H1 (cell line): Measurements from ENCODE around the gene SPATA13. TPM values are rescaled to one million over a fixed set of nuclear protein-coding genes. Genes with fewer than 3 reads are reported as not detected.

Experiments
- CHD1 ChIP-seq: IDR thresholded peaks from 2 replicates; pipeline ENCODE4 v1.6.1; 2012; ENCODE audit warnings: low read depth, low read length, improper control_type of control experiment
- GTF2F1 ChIP-seq: IDR thresholded peaks from 2 replicates; pipeline ENCODE4 v1.6.1; 2012; ENCODE audit warnings: low read depth, low read length, improper control_type of control experiment, borderline replicate concordance
- JUND ChIP-seq: IDR thresholded peaks from 2 replicates; pipeline ENCODE4 v1.6.1; 2011; ENCODE audit warnings: mild to moderate bottlenecking, improper control_type of control experiment, low read length
- KDM4A ChIP-seq: IDR thresholded peaks from one replicate; pipeline ENCODE4 v1.7.1; 2012; ENCODE audit warnings: low read depth, mild to moderate bottlenecking, moderate library complexity, low read length, inconsistent platforms; ENCODE audit not compliant: severe bottlenecking
- POU5F1 ChIP-seq: IDR thresholded peaks from 2 replicates; pipeline ENCODE4 v1.6.1; 2011; ENCODE audit warnings: low read depth, mild to moderate bottlenecking, low read length, moderate library complexity
- RXRA ChIP-seq: IDR thresholded peaks from 2 replicates; pipeline ENCODE4 v1.6.1; 2011; ENCODE audit warnings: low read depth, mild to moderate bottlenecking, low read length, moderate library complexity; ENCODE audit not compliant: insufficient read depth
- TCF12 ChIP-seq: IDR thresholded peaks from 2 replicates; pipeline ENCODE4 v1.6.1; 2011; ENCODE audit warnings: low read depth, mild to moderate bottlenecking, low read length
- TEAD4 ChIP-seq: IDR thresholded peaks from 2 replicates; pipeline ENCODE4 v1.6.1; 2012; ENCODE audit warnings: low read depth, low read length, inconsistent platforms, mixed read lengths
- YY1 ChIP-seq: IDR thresholded peaks from 2 replicates; pipeline ENCODE4 v1.6.1; 2011; ENCODE audit warnings: low read depth, mild to moderate bottlenecking, low read length
- ZNF274 ChIP-seq: IDR thresholded peaks from 2 replicates; pipeline ENCODE4 v1.7.0; 2012; ENCODE audit warnings: low read length, borderline replicate concordance; ENCODE audit errors: extremely low read depth
- polyA plus RNA-seq, 7 experiments: library from polyadenylated mRNA; depleted of rRNA in 3 of 7; stranded (reverse) in 5 of 7; unstranded in 2 of 7; fragments of >200 nt in 5 of 7; fragments of 200-250 nt in 2 of 7; gene quantifications; 1 replicate in 5 of 7; 2 replicates in 1 of 7; 4 replicates in 1 of 7; pipeline versions ENCODE4 v1.2.1 to v1.2.3, GENCODE V29; 2011 to 2013; ENCODE audit warnings: missing spikeins in 2 of 7, mixed read lengths in 2 of 7
- total RNA-seq: library from RNA; stranded (reverse); fragmentation: NEBNext Ultra II Directional; extraction: Animal tissue kit (Norgen Biotek cat#: 25700); gene quantifications from 2 replicates; pipeline ENCODE4 v1.2.1, GENCODE V29; 2021
- TF ChIP-seq, protein P1 (sequence below): fragments of 300-600 bp; sonication (generic); IDR thresholded peaks from 2 replicates; pipeline ENCODE4 v1.7.1; 2012; ENCODE audit warnings: low read length, moderate library complexity, mild to moderate bottlenecking, inconsistent platforms; ENCODE audit not compliant: insufficient replicate concordance

The SPATA13 gene
- total and polyA plus RNA-seq, 2 of the 8 experiments (the other 6 are each of a cell fraction or from before 2014, with no cell fraction given), result 12.6 to 30.9 TPM

DNA sequence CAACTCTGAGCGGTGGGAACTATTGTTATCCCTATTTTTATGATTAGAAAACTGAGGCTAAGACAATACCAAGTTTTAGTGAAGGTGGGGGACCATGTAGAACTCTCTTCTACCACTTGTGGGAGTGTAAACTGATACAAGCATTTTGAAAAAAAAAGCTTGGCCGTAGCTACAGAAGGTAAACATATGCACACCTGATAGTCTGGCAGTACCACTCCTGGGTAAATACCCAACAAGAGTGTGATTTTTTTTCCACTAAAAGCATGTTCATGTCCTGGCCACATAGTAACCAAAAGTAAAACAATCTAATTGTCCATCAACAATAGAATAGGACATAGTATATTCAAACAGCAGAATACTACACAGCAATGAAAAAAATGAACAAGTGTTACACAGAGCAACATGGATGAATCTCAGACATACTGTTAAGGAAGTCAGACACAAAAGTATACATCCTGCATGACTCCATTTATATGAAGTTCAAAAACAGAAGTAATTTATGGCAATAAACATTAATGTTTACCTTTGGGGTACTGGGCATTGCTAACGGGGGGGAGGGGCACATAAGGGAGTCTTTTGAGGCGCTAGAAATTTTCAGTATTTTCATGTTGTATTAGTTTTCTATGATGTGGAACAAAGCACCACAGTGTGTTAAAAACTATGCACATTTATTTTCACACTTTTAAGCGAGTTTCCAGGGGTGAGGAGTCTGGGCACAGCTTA is 6.4 kb upstream of the SPATA13 start (continued):
- TF ChIP-seq, protein P1, sequence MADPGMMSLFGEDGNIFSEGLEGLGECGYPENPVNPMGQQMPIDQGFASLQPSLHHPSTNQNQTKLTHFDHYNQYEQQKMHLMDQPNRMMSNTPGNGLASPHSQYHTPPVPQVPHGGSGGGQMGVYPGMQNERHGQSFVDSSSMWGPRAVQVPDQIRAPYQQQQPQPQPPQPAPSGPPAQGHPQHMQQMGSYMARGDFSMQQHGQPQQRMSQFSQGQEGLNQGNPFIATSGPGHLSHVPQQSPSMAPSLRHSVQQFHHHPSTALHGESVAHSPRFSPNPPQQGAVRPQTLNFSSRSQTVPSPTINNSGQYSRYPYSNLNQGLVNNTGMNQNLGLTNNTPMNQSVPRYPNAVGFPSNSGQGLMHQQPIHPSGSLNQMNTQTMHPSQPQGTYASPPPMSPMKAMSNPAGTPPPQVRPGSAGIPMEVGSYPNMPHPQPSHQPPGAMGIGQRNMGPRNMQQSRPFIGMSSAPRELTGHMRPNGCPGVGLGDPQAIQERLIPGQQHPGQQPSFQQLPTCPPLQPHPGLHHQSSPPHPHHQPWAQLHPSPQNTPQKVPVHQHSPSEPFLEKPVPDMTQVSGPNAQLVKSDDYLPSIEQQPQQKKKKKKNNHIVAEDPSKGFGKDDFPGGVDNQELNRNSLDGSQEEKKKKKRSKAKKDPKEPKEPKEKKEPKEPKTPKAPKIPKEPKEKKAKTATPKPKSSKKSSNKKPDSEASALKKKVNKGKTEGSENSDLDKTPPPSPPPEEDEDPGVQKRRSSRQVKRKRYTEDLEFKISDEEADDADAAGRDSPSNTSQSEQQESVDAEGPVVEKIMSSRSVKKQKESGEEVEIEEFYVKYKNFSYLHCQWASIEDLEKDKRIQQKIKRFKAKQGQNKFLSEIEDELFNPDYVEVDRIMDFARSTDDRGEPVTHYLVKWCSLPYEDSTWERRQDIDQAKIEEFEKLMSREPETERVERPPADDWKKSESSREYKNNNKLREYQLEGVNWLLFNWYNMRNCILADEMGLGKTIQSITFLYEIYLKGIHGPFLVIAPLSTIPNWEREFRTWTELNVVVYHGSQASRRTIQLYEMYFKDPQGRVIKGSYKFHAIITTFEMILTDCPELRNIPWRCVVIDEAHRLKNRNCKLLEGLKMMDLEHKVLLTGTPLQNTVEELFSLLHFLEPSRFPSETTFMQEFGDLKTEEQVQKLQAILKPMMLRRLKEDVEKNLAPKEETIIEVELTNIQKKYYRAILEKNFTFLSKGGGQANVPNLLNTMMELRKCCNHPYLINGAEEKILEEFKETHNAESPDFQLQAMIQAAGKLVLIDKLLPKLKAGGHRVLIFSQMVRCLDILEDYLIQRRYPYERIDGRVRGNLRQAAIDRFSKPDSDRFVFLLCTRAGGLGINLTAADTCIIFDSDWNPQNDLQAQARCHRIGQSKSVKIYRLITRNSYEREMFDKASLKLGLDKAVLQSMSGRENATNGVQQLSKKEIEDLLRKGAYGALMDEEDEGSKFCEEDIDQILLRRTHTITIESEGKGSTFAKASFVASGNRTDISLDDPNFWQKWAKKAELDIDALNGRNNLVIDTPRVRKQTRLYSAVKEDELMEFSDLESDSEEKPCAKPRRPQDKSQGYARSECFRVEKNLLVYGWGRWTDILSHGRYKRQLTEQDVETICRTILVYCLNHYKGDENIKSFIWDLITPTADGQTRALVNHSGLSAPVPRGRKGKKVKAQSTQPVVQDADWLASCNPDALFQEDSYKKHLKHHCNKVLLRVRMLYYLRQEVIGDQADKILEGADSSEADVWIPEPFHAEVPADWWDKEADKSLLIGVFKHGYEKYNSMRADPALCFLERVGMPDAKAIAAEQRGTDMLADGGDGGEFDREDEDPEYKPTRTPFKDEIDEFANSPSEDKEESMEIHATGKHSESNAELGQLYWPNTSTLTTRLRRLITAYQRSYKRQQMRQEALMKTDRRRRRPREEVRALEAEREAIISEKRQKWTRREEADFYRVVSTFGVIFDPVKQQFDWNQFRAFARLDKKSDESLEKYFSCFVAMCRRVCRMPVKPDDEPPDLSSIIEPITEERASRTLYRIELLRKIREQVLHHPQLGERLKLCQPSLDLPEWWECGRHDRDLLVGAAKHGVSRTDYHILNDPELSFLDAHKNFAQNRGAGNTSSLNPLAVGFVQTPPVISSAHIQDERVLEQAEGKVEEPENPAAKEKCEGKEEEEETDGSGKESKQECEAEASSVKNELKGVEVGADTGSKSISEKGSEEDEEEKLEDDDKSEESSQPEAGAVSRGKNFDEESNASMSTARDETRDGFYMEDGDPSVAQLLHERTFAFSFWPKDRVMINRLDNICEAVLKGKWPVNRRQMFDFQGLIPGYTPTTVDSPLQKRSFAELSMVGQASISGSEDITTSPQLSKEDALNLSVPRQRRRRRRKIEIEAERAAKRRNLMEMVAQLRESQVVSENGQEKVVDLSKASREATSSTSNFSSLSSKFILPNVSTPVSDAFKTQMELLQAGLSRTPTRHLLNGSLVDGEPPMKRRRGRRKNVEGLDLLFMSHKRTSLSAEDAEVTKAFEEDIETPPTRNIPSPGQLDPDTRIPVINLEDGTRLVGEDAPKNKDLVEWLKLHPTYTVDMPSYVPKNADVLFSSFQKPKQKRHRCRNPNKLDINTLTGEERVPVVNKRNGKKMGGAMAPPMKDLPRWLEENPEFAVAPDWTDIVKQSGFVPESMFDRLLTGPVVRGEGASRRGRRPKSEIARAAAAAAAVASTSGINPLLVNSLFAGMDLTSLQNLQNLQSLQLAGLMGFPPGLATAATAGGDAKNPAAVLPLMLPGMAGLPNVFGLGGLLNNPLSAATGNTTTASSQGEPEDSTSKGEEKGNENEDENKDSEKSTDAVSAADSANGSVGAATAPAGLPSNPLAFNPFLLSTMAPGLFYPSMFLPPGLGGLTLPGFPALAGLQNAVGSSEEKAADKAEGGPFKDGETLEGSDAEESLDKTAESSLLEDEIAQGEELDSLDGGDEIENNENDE, result no peak
- no peak for TF ChIP-seq TCF12
- TF ChIP-seq CHD1, result no peak
- TF ChIP-seq GTF2F1, result no peak
- no peak for TF ChIP-seq JUND
- no peak for TF ChIP-seq KDM4A
- TF ChIP-seq YY1, result no peak
- TF ChIP-seq TEAD4, result no peak
- no peak for TF ChIP-seq RXRA
- no peak for TF ChIP-seq POU5F1
- no peak for TF ChIP-seq ZNF274
